GM19025 (cell line): Measurements from ENCODE around the gene C1GALT1C1.

ENCODE experiments used
- ATAC-seq: cut with Tn5 transposase; IDR thresholded peaks from one replicate; pipeline ENCODE4 v1.9.1; 2021; ENCODE audit warnings: mild to moderate bottlenecking, low read depth, moderate library complexity; ENCODE audit not compliant: unreplicated experiment

Gene C1GALT1C1

DNA sequence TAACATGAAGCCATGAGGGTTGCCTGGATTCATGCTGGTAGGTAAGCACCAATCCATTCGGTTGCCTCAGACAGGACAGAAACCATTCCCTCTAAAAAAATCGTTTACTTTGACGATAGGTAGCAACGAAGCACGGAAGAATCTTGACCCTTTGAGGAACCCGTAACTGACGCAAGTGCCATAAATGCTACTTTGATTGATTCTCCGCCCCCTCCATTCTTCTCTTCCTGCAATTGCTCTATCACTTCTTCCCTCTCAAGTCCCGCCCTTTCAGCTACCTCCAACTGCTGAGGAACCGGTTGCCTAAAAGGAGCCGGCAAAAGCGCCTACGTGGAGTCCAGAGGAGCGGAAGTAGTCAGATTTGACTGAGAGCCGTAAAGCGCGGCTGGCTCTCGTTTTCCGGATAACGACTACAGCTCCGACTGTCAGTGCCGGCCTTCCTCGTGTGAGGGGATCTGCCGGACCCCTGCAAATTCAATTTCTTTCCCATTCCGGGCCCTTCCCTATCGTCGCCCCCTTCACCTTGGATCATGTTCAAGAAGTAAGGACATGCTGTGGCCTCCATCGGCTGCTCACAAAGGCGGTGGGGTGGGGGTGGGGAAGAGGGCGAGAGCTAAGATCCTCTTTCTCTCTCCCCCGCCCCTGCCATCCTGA is 26.0 kb downstream of the C1GALT1C1 start, which contains the start of gene MCTS1:
Gene MCTS1, plus strand, starts transcription at position 395 of the 654 bp plus-strand sequence. Its CDS starts 136 bp downstream, at position 531.
- ATAC-seq: peak; percentile 90

DNA sequence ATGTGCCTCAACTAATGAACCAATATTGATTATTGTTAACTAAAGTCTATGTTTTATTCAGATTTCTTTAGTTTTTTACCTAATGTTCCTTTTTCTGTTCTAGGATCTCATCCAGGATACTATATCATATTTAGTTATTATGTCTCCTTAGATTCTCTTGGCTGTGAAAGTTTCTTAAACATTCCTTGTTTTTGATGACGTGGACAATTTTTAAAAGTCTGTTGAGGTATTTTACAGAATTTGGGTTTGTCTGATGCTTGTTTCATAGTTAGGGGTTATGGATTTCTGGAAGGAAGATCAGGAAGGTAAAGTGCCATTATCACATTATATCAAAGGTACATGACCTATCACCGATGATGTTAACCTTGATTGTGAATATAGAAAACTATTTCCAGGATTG is 44.2 kb downstream of the C1GALT1C1 start:
- ATAC-seq: no peak
